ENCODE measurements around the gene CCDC61.

The CCDC61 gene

GRCh38 chr19:46017874-46018675, 22.8 kb downstream of the CCDC61 start:
- no peak for DNase-seq

- no peak for DNase-seq
Observed at GRCh38 chr19:46018729-46019251, 23.5 kb downstream of the CCDC61 start.

- no peak for DNase-seq
Observed at GRCh38 chr19:46019270-46019669, 24.0 kb downstream of the CCDC61 start.

GRCh38 chr19:46020819-46021125, 25.5 kb downstream of the CCDC61 start:
- no peak for DNase-seq

GRCh38 chr19:46021531-46022041, 26.3 kb downstream of the CCDC61 start:
- DNase-seq = no peak

GRCh38 chr19:46022061-46022430, 26.8 kb downstream of the CCDC61 start:
- DNase-seq = no peak

GRCh38 chr19:46022431-46023310, 27.4 kb downstream of the CCDC61 start, which contains the start of gene PGLYRP1:
PGLYRP1 (minus strand) TSS chr19:46023053; CDS start chr19:46023021, 32 bp downstream.
- DNase-seq = no peak

- no peak for DNase-seq
Observed at GRCh38 chr19:46023311-46023779, 28.1 kb downstream of the CCDC61 start.

GRCh38 chr19:46025835-46026234, 30.6 kb downstream of the CCDC61 start:
- DNase-seq = no peak

GRCh38 chr19:46030812-46031550, 35.7 kb downstream of the CCDC61 start:
- DNase-seq = no peak

GRCh38 chr19:46031781-46032596, 36.7 kb downstream of the CCDC61 start:
- DNase-seq = no peak

- no peak for DNase-seq
Observed at GRCh38 chr19:46032597-46033025, 37.3 kb downstream of the CCDC61 start.

- no peak for DNase-seq
Observed at GRCh38 chr19:46033401-46033800, 38.1 kb downstream of the CCDC61 start.

- DNase-seq = no peak
Observed at GRCh38 chr19:46035546-46035945, 40.3 kb downstream of the CCDC61 start.

- no peak for DNase-seq
Observed at GRCh38 chr19:46035986-46036743, 40.9 kb downstream of the CCDC61 start.

- DNase-seq = no peak
Observed at GRCh38 chr19:46036744-46037128, 41.5 kb downstream of the CCDC61 start.

GRCh38 chr19:46040125-46040524, 44.9 kb downstream of the CCDC61 start:
- no peak for DNase-seq

GRCh38 chr19:46040952-46041500, 45.8 kb downstream of the CCDC61 start, which contains the start of gene IGFL4:
IGFL4 (minus strand) TSS chr19:46041002; CDS start chr19:46040962, 40 bp downstream.
- no peak for DNase-seq

GRCh38 chr19:46042252-46042883, 47.1 kb downstream of the CCDC61 start:
- DNase-seq = no peak

GRCh38 chr19:46043519-46043918, 48.3 kb downstream of the CCDC61 start:
- DNase-seq = no peak

Data from CD4-positive, alpha-beta T cell treated with Interferon gamma for 1 hour (primary cell).